Activated naive CD8-positive, alpha-beta T cell treated with anti-CD3 and anti-CD28 coated beads, Interleukin-2, amount 10 ng/mL, durations not matched to agents 7 days and 5 days (primary cell): ENCODE measurements around the gene MTFR1L. TPM values are rescaled to one million over a fixed set of nuclear protein-coding genes. Genes with fewer than 3 reads are reported as not detected.

Experiments
- ATAC-seq: fragments of 150-1000 bp; cut with Tn5 transposase; one replicate; pipeline ENCODE4 v1.10.0; 2021; ENCODE audit warnings: low read depth, moderate library complexity
- POLR2A ChIA-PET: fragments of 350-600 bp; sonication (Branson Sonifier 250); formaldehyde crosslinking; loops from one replicate; lab custom pipeline; 2021; ENCODE audit warnings: antibody characterized with exemption; lab: Charles Lee
- DNase-seq: peaks from one replicate; pipeline ENCODE4 v3.0.0; 2021
- H3K27ac Mint-ChIP-seq: one replicate; pipeline ENCODE4 v1.8.0; 2022; ENCODE audit warnings: mild to moderate bottlenecking, mixed read lengths
- H3K27me3 Mint-ChIP-seq: one replicate; pipeline ENCODE4 v1.8.0; 2022; ENCODE audit warnings: mild to moderate bottlenecking, moderate library complexity, mixed read lengths
- H3K36me3 Mint-ChIP-seq: one replicate; pipeline ENCODE4 v1.8.0; 2021; ENCODE audit warnings: mild to moderate bottlenecking, mixed read lengths
- H3K4me1 Mint-ChIP-seq: one replicate; pipeline ENCODE4 v1.8.0; 2021; ENCODE audit warnings: mixed read lengths
- H3K4me3 Mint-ChIP-seq: one replicate; pipeline ENCODE4 v1.8.0; 2022; ENCODE audit warnings: mild to moderate bottlenecking, moderate library complexity, mixed read lengths
- H3K9me3 Mint-ChIP-seq: one replicate; pipeline ENCODE4 v1.8.0; 2021; ENCODE audit warnings: mixed read lengths
- total RNA-seq, 2 experiments: library from RNA; stranded (reverse); gene quantifications; one replicate each; pipeline ENCODE4 v1.2.3, GENCODE V29; 2021

MTFR1L gene
- total RNA-seq, 2 experiments from 2014 or later = 40.8 to 41.3 TPM

DNA sequence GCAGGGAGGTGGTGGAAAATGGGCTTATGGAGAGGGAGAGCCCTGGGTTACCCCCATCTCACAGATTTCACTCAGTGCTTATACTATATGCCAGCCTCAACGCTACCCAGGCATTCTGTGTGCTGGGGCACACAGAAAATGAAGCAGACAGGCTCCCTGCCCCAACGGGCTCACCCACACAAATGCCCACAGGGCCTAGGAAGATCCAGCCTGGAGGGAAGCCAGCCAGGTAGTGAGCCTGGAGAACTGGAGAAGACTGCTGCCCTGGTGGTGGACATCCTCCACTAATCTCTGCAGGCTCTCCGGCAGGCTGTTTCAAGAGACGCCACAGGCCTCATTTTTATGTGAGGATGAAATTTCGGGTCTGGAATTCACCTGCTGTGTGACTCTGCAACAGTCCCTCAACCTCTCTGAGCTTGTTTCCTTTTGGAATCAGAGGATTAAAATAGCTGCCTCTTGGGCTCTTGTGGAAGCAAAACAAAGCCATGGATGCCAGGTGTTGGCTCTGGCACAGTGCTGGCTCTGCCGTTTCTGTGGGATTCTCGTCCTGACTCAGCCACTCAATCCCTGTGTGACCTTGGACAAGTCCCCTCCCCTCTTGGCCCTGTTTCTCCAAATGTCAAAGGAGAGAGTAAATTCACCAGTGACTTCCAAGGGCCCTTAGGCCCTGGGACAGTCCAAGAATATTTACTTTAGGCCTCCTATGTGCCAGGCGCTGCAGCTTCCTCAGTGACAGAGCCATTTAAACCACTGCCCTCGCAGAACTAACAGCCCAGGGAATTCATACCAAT lies 52.1 kb downstream of the MTFR1L start:
- POLR2A ChIA-PET = no interaction called here
- DNase-seq (no peak), ATAC-seq (no peak)
- Mint-ChIP-seq H3K4me1 (peaks cover 9% of the 10 kb centered on the region), H3K4me3 (no peak overlapping the region), H3K9me3 (no peaks in the 10 kb centered on the region), H3K27me3 (peaks cover 10% of the 10 kb centered on the region), H3K36me3 (no peaks in the 10 kb centered on the region), H3K27ac (no peak overlapping the region)

DNA sequence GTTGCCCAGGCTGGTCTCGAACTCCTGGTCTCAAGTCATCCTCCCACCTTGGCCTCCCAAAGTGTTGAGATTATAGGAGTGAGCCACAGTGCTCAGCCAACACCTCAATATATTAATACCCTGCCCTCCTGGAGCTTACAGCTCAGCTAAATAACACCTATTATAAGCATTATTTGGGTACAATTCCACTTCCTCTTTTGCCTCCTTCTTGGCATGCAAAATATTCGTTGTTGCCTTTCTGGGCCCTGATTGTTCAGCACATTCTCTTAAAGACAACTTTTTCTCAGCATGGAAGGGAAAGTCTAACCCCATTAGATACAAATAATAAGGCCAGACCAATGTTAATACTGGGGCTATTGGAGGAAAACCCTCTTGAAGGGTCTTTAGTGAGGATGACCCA lies 53.0 kb downstream of the MTFR1L start:
- no peak for DNase-seq
- POLR2A ChIA-PET = no interaction called here
- H3K27ac Mint-ChIP-seq = no peak overlapping the region

DNA sequence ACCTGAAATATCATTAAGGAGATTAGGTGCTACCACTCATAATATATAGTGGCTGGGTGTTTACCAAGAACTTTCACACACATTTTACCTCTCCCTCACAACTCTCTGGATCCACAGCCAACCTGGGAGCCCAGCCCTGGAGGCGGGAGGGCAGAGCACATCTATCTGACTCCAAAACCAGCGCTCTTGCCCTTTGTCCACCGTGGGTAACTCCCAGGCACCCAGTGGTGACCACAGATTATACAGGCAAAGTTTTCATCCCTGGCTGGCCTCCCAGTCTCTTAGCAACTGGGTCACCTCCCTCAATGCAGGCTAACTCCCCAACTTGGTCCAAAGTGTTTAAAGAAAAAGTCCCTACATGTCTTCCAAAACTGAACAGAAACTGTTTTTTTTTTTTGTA lies 53.4 kb downstream of the MTFR1L start:
- no peak overlapping the region for H3K27ac Mint-ChIP-seq
- H3K4me3 Mint-ChIP-seq = no peak overlapping the region
- no peaks in the 10 kb centered on the region for H3K36me3 Mint-ChIP-seq
- POLR2A ChIA-PET = no interaction called here
- ATAC-seq (no peak), DNase-seq (no peak)
- no peaks in the 10 kb centered on the region for H3K9me3 Mint-ChIP-seq
- peaks cover 9% of the 10 kb centered on the region for H3K4me1 Mint-ChIP-seq
- H3K27me3 Mint-ChIP-seq = peaks cover 10% of the 10 kb centered on the region

More for the DNA sequence above, 53.0 kb downstream of the MTFR1L start:
- no peak overlapping the region for H3K4me3 Mint-ChIP-seq
- peaks cover 10% of the 10 kb centered on the region for H3K27me3 Mint-ChIP-seq
- H3K36me3 Mint-ChIP-seq = no peaks in the 10 kb centered on the region
- peaks cover 9% of the 10 kb centered on the region for H3K4me1 Mint-ChIP-seq
- ATAC-seq = no peak
- H3K9me3 Mint-ChIP-seq = no peaks in the 10 kb centered on the region

DNA sequence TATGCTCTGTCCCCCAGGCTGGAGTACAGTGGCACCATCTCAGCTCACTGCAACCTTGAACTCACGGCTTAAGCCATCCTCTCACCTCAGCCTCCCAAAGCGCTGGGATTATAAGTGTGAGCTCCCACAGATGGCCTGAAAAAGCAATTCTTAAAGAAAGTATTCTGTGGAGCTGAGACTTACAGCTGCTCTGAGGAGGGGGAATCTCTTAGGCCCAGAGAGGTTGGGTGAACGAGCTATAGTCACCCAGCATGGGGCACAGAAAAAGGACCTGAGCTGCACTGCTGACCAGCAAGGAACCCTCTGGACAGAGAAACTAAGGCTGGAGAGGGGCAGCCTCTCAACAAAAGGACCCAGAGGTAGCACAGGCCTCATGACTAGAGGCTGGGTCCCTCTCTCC lies 54.5 kb downstream of the MTFR1L start:
- H3K36me3 Mint-ChIP-seq = no peaks in the 10 kb centered on the region
- H3K4me1 Mint-ChIP-seq = peaks cover 9% of the 10 kb centered on the region
- ATAC-seq (no peak), DNase-seq (no peak)
- H3K9me3 Mint-ChIP-seq = no peaks in the 10 kb centered on the region
- peak overlapping the region; percentile 90 for H3K4me3 Mint-ChIP-seq
- POLR2A ChIA-PET = interaction anchor here (0.6 to 1.7 kb wide), 5 partner anchors 11 to 336 kb away, joined by 3 to 5 read pairs (median 5); partner anchors contain the start of gene PAFAH2
- H3K27me3 Mint-ChIP-seq = peaks cover 16% of the 10 kb centered on the region
- H3K27ac Mint-ChIP-seq = no peak overlapping the region

DNA sequence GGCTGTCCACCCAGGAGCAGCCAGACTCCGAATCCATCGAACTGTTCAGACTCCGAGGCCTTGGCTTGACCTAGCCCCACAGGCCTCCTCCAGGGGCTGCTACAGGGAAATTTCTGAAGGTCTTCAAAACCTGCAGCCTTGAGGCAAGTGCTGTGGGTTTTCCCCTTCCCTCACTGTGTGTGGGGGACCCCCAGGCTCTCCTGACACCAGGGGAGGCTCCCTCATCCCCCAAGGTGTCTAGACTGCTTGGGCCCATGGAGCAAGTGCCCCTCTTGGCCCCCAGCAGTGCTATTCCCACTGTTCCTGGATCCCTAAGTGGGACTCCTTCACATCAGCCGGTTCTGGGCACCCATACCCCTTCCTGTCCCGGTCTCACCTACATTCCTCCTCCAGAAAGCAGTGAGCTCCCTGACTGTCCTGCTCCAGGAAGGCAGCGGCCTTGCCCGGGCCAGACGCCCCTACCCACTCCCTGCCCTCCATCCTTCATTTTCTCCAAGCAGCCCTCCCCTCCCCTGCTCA lies 54.9 kb downstream of the MTFR1L start:
- ATAC-seq (no peak), DNase-seq (no peak)
- H3K4me3 Mint-ChIP-seq = peak overlapping the region; percentile 90
- POLR2A ChIA-PET = interaction anchor here (0.7 to 2.0 kb wide), 6 partner anchors 10 to 123 kb away, joined by 3 to 11 read pairs (median 5); partner anchors contain the start of genes MTFR1L and PAFAH2
- peaks cover 9% of the 10 kb centered on the region for H3K4me1 Mint-ChIP-seq
- peaks cover 18% of the 10 kb centered on the region for H3K27me3 Mint-ChIP-seq
- H3K36me3 Mint-ChIP-seq = no peaks in the 10 kb centered on the region
- H3K9me3 Mint-ChIP-seq = no peaks in the 10 kb centered on the region
- peak overlapping the region; percentile 66 for H3K27ac Mint-ChIP-seq

DNA sequence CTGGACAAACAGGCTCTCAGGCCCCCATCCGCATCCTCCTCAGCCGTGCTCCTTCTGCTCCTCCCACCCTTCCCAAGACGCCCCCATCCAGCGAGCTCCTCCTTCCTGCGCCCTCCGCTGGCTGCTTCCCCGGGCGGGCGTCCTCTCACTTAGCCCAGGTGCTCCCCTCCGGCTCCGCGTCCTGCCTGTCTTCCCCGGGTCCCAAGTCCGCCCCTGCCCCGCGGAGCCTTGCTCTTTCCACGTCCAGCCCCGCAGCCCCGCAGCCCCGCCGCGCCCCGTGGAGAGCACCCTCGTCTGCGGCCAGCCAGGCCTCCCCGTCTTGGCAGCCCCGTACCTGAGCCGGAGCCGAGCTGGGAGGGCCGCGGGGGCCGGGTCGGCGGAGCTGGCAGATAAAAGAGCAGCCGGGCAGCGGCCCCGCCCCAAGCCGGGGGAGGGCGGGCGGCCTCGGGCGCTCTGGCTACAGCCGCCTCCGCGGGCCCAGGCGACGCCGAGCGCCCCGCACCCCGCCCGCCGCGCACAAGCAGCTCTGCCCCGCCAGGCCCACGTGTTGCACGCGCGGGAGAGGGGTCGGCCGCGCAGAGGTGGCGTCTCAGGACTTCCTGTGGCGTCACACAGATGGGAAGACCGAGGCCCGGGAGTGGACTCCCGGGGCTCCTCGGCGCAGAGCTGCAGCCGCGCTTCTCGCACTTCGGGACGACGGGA lies 55.6 kb downstream of the MTFR1L start, which contains the start of gene PAQR7:
PAQR7 (minus strand) TSS at position 555 of the 702 bp plus-strand sequence. CDS start 11,869 bp downstream, outside the sequence.
- Mint-ChIP-seq H3K4me3 (peak within 1 kb of the TSS; percentile 90), H3K9me3 (no peaks in the 10 kb centered on the region), H3K36me3 (no peaks in the 10 kb centered on the region), H3K27ac (peak within 1 kb of the TSS; percentile 66), H3K4me1 (peaks cover 9% of the 10 kb centered on the region), H3K27me3 (peaks cover 19% of the 10 kb centered on the region)
- ATAC-seq (peak; percentile 86), DNase-seq (peak; percentile 80)
- POLR2A ChIA-PET = interaction anchor here (0.9 to 2.0 kb wide), 7 partner anchors 9 to 127 kb away, joined by 4 to 11 read pairs (median 5); partner anchors contain the start of genes MTFR1L and PAFAH2

DNA sequence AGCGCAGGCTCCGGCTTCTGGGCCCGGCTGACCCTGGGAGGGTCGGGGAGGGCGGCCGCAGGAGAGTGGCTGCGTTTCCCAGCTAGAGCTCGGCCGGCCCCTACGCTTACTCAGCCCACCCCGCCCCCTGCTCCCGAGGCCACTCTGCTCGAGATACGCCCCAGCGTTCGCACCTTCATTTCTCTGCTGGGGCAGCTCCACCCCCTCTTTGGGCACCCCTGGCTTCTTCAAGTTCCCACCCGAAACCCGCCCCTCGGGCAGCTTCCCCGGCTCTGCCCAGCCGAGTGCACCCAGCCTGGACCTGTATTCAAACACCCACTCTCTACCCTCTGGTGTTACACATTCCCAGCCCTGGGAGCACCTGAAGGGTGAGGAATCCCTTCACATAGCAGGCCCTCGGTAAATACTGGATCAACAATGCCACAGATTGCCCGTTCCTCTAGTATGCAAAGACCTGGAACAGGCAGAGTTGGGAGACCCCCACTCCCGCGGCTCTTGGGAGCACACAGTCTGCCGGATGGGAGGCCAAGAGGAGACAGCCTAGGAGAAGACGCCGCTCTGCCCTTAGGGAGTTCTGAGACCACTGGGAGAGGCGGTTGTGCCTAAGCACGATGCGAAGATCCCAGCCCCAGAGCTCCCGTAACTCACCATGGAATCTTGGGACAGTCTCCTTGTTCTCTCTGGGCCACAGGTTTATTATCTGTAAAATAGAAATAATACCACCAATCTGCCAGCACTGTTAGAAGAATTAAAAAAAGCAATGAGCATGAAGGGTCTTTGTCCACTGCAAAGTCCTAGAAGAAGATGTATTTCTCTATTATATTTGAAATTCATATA lies 56.3 kb downstream of the MTFR1L start:
- Mint-ChIP-seq H3K9me3 (no peaks in the 10 kb centered on the region), H3K27ac (no peak overlapping the region), H3K36me3 (no peaks in the 10 kb centered on the region), H3K4me3 (peak overlapping the region; percentile 51), H3K27me3 (peaks cover 19% of the 10 kb centered on the region), H3K4me1 (peaks cover 9% of the 10 kb centered on the region)
- ATAC-seq = peak; percentile 24
- DNase-seq = no peak
- POLR2A ChIA-PET = interaction anchor here (0.9 to 2.0 kb wide), 6 partner anchors 9 to 126 kb away, joined by 4 to 11 read pairs (median 5); partner anchors contain the start of genes MTFR1L and PAFAH2

DNA sequence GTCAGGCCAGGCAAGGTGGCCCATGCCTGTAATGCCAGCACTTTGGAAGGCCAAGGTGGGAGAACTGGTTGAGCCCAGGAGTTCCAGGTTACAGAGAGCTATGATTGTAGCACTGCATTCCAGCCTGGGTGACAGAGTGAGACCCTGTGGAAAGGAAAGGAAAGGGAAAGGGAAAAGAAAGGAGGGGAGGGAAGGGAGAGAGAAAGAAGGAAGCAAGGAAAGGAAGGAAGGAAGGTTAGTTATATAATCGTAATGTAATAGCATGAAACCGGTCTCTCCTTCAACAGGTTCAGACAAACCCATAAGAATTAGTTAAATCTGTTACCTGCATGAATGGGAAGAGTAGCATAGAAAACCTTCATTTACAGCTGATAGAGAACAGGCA lies 56.9 kb downstream of the MTFR1L start:
- DNase-seq = no peak
- no peaks in the 10 kb centered on the region for H3K36me3 Mint-ChIP-seq
- peaks cover 9% of the 10 kb centered on the region for H3K4me1 Mint-ChIP-seq
- H3K27ac Mint-ChIP-seq = no peak overlapping the region
- H3K27me3 Mint-ChIP-seq = peaks cover 19% of the 10 kb centered on the region
- POLR2A ChIA-PET = interaction anchor here (0.5 to 2.0 kb wide), 2 partner anchors 56 to 234 kb away, joined by 3 to 11 read pairs; partner anchors contain the start of gene MTFR1L
- no peak overlapping the region for H3K4me3 Mint-ChIP-seq
- no peaks in the 10 kb centered on the region for H3K9me3 Mint-ChIP-seq
- no peak for ATAC-seq

DNA sequence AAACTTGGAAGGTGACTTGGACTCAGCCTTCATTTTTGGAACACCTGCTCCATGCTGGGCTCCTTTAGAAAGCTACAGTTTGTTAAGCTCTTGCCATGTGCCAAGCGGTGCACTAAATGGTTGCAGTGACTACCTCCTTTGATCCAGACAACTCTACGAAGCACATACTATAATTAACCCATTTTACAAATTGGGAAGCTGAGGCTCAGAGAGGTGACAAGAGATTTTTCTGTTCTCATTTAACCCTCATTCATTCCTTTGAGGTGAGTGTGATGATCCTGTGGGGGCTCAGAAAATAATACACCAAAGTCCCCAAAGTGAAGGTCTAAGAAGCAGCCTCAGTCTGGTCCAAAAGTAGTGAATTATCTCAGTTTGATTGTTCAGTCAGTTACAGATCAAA lies 57.4 kb downstream of the MTFR1L start:
- H3K4me1 Mint-ChIP-seq = peaks cover 9% of the 10 kb centered on the region
- H3K27me3 Mint-ChIP-seq = peaks cover 19% of the 10 kb centered on the region
- no peaks in the 10 kb centered on the region for H3K36me3 Mint-ChIP-seq
- POLR2A ChIA-PET = interaction anchor here (0.5 kb wide), 1 partner anchor 234 kb away, joined by 3 read pairs; no protein-coding TSS in a partner anchor
- H3K27ac Mint-ChIP-seq = no peak overlapping the region
- ATAC-seq (no peak), DNase-seq (no peak)
- H3K9me3 Mint-ChIP-seq = no peaks in the 10 kb centered on the region
- H3K4me3 Mint-ChIP-seq = no peak overlapping the region

DNA sequence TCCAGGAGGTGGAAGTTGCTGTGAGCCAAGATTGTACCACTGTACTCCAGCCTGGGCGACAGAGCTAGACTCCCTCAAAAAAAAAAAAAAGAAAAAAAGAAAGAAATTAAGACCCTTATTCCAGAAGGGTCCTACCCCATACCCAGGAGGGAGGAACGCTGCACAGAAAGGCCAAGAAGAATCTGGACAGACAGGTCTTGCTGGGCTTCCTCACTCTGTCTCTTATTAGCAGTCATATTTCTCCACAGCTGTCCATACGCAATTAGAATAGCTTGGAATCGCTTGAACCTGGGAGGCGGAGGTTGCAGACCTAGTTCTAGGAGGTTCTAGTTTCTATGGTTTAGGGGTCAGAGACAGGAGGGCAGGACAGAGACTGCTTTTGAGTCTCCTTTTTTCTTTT lies 58.9 kb downstream of the MTFR1L start:
- no peak for ATAC-seq
- no peak overlapping the region for H3K27ac Mint-ChIP-seq

DNA sequence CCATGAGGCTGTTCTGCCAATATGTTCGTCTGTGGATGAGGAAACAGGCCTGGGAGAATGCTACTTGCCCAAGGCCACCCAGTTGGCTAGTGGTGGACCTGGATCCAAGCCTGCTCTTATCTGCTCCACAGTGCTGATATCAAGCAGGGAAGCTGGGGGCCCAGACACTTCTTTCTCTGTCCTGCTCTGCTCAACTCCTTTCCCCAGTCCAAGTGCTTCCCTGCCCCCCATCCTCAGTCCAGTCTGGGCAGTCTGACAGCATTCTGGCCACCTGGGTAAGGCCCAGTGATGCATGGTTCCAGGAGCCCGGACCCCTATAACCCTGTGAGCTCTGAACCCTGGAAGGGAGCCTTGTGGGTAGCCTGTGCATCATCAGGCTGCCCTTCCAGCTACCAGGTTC lies 59.9 kb downstream of the MTFR1L start:
- DNase-seq = no peak
- Mint-ChIP-seq H3K27me3 (peaks cover 19% of the 10 kb centered on the region), H3K4me1 (peaks cover 7% of the 10 kb centered on the region), H3K9me3 (no peaks in the 10 kb centered on the region), H3K27ac (no peak overlapping the region), H3K36me3 (no peaks in the 10 kb centered on the region), H3K4me3 (no peak overlapping the region)
- ATAC-seq = no peak
- POLR2A ChIA-PET = no interaction called here

More for the DNA sequence above, 58.9 kb downstream of the MTFR1L start:
- no peak for DNase-seq
- H3K4me1 Mint-ChIP-seq = peaks cover 7% of the 10 kb centered on the region
- H3K9me3 Mint-ChIP-seq = no peaks in the 10 kb centered on the region
- H3K27me3 Mint-ChIP-seq = peaks cover 19% of the 10 kb centered on the region
- no peaks in the 10 kb centered on the region for H3K36me3 Mint-ChIP-seq
- POLR2A ChIA-PET = no interaction called here
- no peak overlapping the region for H3K4me3 Mint-ChIP-seq

DNA sequence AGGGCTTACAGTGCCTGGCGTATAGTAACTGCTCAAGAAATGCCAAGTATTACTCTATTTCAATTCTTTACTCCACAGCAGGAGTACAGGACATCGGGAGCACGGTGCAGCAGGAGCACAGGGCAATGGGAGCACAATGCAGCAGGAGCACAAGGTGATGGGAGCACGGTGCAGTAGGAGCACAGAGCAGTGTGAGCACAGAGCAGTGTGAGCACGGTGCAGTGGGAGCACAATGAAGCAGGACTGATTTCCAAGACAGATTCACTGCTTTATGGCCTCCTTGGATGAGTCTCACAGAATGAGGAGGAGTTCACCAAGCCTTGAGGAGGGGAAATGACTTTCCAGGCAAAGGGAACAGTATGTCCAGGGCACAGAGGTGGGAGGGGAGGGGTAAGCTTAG lies 60.8 kb downstream of the MTFR1L start:
- POLR2A ChIA-PET = interaction anchor here (1.2 kb wide), 1 partner anchor 17 kb away, joined by 3 read pairs; no protein-coding TSS in a partner anchor
- no peak for DNase-seq
- peaks cover 19% of the 10 kb centered on the region for H3K27me3 Mint-ChIP-seq
- no peak for ATAC-seq
- no peaks in the 10 kb centered on the region for H3K36me3 Mint-ChIP-seq
- H3K27ac Mint-ChIP-seq = no peak overlapping the region
- peaks cover 3% of the 10 kb centered on the region for H3K4me1 Mint-ChIP-seq
- H3K4me3 Mint-ChIP-seq = no peak overlapping the region
- no peaks in the 10 kb centered on the region for H3K9me3 Mint-ChIP-seq
